Common myeloid progenitor, CD34-positive (primary cell): ENCODE data around the gene RNF182.

ENCODE experiments used
- CTCF ChIA-PET: fragments of 350-600 bp; sonication (Branson Sonifier 250); formaldehyde crosslinking; loops from one replicate; lab custom pipeline; 2021; ENCODE audit warnings: antibody characterized with exemption; lab: Charles Lee
- POLR2A ChIA-PET: fragments of 350-600 bp; sonication (Branson Sonifier 250); formaldehyde crosslinking; loops from one replicate; lab custom pipeline; 2021; ENCODE audit warnings: antibody characterized with exemption; lab: Charles Lee
- DNase-seq, 3 donors: peaks; one replicate each; pipeline versions ENCODE4 v3.0.0 to v3.0.0-alpha.2; 2013
- H3K27ac ChIP-seq, 2 experiments: 1 replicate in 1 of 2; 2 replicates in 1 of 2; pipeline ENCODE4 v1.7.0; 2013; ENCODE audit warnings: inconsistent platforms in 2 of 2, low read length in 2 of 2, mild to moderate bottlenecking in 2 of 2, low read depth in 1 of 2, moderate library complexity in 1 of 2; ENCODE audit not compliant: severe bottlenecking in 2 of 2, insufficient read depth in 1 of 2, poor library complexity in 1 of 2
- H3K27me3 ChIP-seq, 5 experiments: replicated peaks in 2 of 5; 1 replicate in 3 of 5; 2 replicates in 2 of 5; pipeline versions ENCODE4 v1.6.1 to v1.7.0; 2013; ENCODE audit warnings: low read length in 4 of 5, mild to moderate bottlenecking in 2 of 5, moderate library complexity in 2 of 5, inconsistent platforms in 1 of 5; ENCODE audit not compliant: insufficient read depth in 5 of 5, control insufficient read depth in 4 of 5
- H3K36me3 ChIP-seq, 4 experiments: 1 replicate in 2 of 4; 2 replicates in 2 of 4; pipeline versions ENCODE4 v1.6.1 to v1.7.0; 2013; ENCODE audit warnings: low read length in 3 of 4, control low read depth in 1 of 4, mild to moderate bottlenecking in 1 of 4; ENCODE audit not compliant: control insufficient read depth in 4 of 4, insufficient read depth in 4 of 4
- H3K4me1 ChIP-seq, 4 experiments: 1 replicate in 3 of 4; 2 replicates in 1 of 4; pipeline versions ENCODE4 v1.6.1 to v1.7.1; 2013; ENCODE audit warnings: low read length in 3 of 4, mild to moderate bottlenecking in 3 of 4, control low read depth in 1 of 4, inconsistent platforms in 1 of 4, moderate library complexity in 1 of 4; ENCODE audit not compliant: control insufficient read depth in 4 of 4, insufficient read depth in 4 of 4; ENCODE audit errors: control extremely low read depth in 1 of 4
- H3K4me3 ChIP-seq, 7 experiments: 1 replicate in 4 of 7; 2 replicates in 3 of 7; pipeline versions ENCODE4 v1.5.1 to v1.7.0; 2013; ENCODE audit warnings: mild to moderate bottlenecking in 7 of 7, low read length in 6 of 7, moderate library complexity in 6 of 7, inconsistent platforms in 2 of 7, low read depth in 2 of 7, control low read depth in 1 of 7; ENCODE audit not compliant: insufficient read depth in 4 of 7, control insufficient read depth in 1 of 7; ENCODE audit errors: extremely low read depth in 1 of 7
- H3K9me3 ChIP-seq, 5 experiments: 1 replicate in 4 of 5; 2 replicates in 1 of 5; pipeline versions ENCODE4 v1.6.1 to v1.7.1; 2013; ENCODE audit warnings: low read length in 4 of 5, mild to moderate bottlenecking in 2 of 5, inconsistent platforms in 1 of 5, low read depth in 1 of 5, moderate library complexity in 1 of 5; ENCODE audit not compliant: control insufficient read depth in 4 of 5, insufficient read depth in 2 of 5; ENCODE audit errors: control extremely low read depth in 1 of 5
- WGBS: methylation state at CpG from one replicate; pipeline ENCODE4 v1.1.5; 2013; ENCODE audit not compliant: insufficient coverage; 5-methylcytosine and 5-hydroxymethylcytosine counted together

RNF182 gene

GRCh38 chr6:13978102-13978640 is 53.4 kb downstream of the RNF182 start:
- CTCF ChIA-PET: interaction anchor here (1.1 to 1.4 kb wide), 2 partner anchors 9 to 11 kb away, joined by 3 to 4 read pairs; no protein-coding TSS in a partner anchor
- Histone ChIP-seq H3K9me3 (peaks cover 0 to 8% (median 3%) of the 10 kb centered on the region in 5 experiments), H3K27me3 (peaks cover 0 to 6% (median 1%) of the 10 kb centered on the region in 5 experiments), H3K4me3 (no peak overlapping the region), H3K36me3 (no peaks in the 10 kb centered on the region), H3K4me1 (no peaks in the 10 kb centered on the region), H3K27ac (no peak overlapping the region)
- DNase-seq: no peak
- POLR2A ChIA-PET: no interaction called here
- 100% methylated on average over 1 of the region's 6 CpGs for WGBS

DNA sequence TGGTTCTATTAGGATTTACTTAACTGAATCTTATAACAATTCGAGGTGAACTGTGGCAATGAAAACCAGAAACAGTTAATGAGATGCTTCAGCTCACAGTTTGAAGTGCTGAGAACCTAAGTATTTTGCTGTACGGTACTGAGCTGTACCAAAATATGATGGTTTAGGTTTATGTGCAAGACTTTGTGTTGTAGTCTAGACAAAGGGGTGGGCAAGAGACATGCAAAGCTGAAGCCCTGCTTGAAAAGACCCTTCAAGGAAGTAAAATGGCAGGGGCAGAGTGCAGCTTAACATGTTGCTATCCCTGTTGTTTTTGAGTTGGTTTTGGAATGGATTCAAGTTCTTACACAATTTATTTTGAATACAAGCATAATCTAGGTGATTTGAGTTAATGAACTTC is 54.0 kb downstream of the RNF182 start:
- WGBS: 100% methylated on average over 1 of the region's 2 CpGs
- DNase-seq: no peak
- H3K4me1 ChIP-seq: no peaks in the 10 kb centered on the region
- ChIA-PET POLR2A (no interaction called here), CTCF (interaction anchor here (1.1 kb wide), 1 partner anchor 8 kb away, joined by 3 read pairs; no protein-coding TSS in a partner anchor)
- H3K27ac ChIP-seq: no peak overlapping the region
- no peaks in the 10 kb centered on the region for H3K36me3 ChIP-seq
- H3K27me3 ChIP-seq: peaks cover 0 to 6% (median 2%) of the 10 kb centered on the region in 5 experiments
- peaks cover 0 to 3% (median 0%) of the 10 kb centered on the region in 5 experiments for H3K9me3 ChIP-seq
- H3K4me3 ChIP-seq: no peak overlapping the region

DNA sequence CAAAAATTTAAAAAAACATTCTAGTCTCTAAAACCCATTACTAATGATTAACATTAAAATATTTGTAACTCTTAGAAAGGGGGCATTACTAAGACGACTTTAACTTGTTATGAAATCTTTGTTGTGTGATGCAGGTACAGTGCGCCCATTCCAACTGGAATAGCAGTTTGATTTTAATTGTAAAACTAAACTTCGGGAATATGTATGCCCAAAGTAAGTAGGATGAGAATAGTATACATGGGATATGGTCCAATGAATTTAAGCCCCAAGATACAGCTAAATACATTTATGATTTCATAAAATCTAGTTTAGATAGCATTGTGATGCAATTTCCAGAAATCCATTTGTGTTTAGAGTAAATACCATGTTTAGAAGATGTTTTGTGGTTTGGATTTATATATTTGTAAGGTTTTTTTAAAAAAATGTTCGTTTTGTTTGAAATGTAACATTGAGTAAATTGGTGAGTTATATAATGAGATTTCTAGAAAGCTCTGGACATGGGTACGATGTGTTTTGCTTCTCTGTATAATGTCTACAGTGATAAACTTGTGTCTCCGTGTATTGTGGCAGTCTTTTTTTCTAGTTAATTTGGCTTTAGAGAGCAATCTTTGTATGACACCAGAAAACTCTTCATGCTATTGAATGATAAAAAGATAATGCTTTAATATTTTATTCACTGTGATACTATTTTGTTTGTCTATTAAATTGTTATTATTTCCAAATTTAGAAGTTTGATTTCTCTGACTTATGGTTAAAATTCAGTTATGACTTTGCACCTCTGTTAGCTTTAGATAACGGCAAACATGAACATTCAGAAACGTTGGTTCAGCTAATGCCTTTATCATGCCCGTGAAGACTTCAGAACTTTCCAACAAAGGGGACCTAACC is 54.8 kb downstream of the RNF182 start:
- H3K36me3 ChIP-seq: no peaks in the 10 kb centered on the region
- H3K27me3 ChIP-seq: peaks cover 0 to 6% (median 2%) of the 10 kb centered on the region in 5 experiments
- WGBS: 94% methylated on average over 3 of the region's 9 CpGs
- peak overlapping the region in 1 of 2 experiments; percentile 72 for H3K27ac ChIP-seq
- DNase-seq: peak; percentile 14 to 68 (median 32)
- no peak overlapping the region for H3K4me3 ChIP-seq
- no peaks in the 10 kb centered on the region for H3K4me1 ChIP-seq
- POLR2A ChIA-PET: no interaction called here
- H3K9me3 ChIP-seq: no peaks in the 10 kb centered on the region
- CTCF ChIA-PET: no interaction called here

- CTCF ChIA-PET: no interaction called here
- DNase-seq: no peak
- Histone ChIP-seq H3K27ac (no peak overlapping the region), H3K9me3 (no peaks in the 10 kb centered on the region), H3K4me3 (no peak overlapping the region), H3K27me3 (peaks cover 0 to 3% (median 1%) of the 10 kb centered on the region in 5 experiments), H3K36me3 (no peaks in the 10 kb centered on the region), H3K4me1 (peaks cover 0 to 2% (median under 1%) of the 10 kb centered on the region in 4 experiments)
- 67% methylated on average over 3 of the region's 4 CpGs for WGBS
- POLR2A ChIA-PET: no interaction called here
Observed at GRCh38 chr6:13980534-13980933, 55.8 kb downstream of the RNF182 start.

DNA sequence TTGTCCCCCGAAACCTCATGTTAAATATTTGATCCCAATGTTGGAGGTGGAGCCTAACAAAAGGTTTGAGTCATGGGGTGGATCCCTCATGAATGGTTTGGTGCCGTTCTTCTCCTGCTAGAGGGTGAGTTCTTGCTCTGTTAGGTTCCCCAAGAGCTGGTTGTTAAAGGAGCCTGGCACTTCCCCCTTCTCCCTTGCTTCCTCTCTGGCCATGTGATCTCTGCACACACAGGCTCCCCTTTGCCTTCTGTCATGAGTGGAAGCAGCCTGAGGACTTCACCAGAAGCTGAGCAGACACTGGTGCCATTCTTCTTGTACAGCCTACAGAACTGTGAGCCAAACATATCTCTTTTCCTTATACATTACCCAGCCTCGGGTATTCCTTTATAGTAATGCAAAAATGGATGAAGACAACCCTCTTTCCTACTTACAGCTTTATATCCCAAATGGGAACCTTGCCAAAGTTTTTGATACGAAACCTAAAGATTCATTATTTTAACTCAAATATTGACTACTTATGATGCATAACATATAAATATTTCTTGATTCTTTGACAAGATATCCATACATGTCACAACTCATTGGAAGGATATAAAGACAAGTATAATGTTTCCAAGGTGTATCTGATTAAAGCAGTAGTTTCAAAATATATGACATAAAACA is 61.0 kb downstream of the RNF182 start:
- no peak overlapping the region for H3K4me3 ChIP-seq
- ChIA-PET CTCF (interaction anchor here (0.7 kb wide), 1 partner anchor 36 kb away, joined by 3 read pairs; no protein-coding TSS in a partner anchor), POLR2A (no interaction called here)
- WGBS: 50% methylated on average over 2 of the region's 4 CpGs
- H3K4me1 ChIP-seq: peaks cover 0 to 3% (median 1%) of the 10 kb centered on the region in 4 experiments
- no peaks in the 10 kb centered on the region for H3K36me3 ChIP-seq
- no peaks in the 10 kb centered on the region for H3K9me3 ChIP-seq
- H3K27ac ChIP-seq: no peak overlapping the region
- H3K27me3 ChIP-seq: peaks cover 0 to 2% (median 0%) of the 10 kb centered on the region in 5 experiments
- peak in 2 of 3 donors; percentile 19 to 40 for DNase-seq

DNA sequence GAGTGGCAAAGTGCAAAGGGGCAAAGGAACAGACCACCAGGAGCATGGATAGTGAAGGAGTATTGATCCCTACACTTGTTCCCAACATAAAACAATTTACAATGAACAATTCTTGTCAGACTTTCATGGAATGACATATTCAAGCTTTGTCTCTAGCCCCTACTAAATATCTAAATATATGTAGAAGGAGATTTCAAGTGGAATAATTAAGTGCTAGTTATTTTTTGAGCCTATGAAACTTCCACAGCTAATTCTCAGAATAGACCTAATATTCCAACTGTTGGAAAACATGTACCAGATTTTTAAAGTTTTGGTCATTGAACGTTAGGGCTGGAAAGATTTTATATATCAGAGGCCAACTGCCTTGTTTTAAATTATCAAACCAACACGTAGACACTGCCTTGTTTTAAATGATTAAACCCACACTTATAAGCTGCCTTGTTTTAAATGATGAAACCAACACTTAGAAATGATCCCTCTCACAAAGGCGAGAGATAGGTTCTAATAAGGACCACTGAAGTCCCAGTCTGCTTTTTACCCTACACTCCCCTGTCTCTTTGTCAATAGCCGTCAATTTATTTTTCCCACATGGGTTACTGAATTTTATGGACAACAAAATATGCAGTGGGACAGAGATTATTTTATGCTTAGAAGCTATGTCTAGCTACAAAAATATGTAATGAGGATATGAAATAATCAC is 62.1 kb downstream of the RNF182 start:
- Histone ChIP-seq H3K27me3 (peaks cover 0 to 2% (median 0%) of the 10 kb centered on the region in 5 experiments), H3K4me3 (no peak overlapping the region), H3K36me3 (no peaks in the 10 kb centered on the region), H3K9me3 (no peaks in the 10 kb centered on the region), H3K27ac (peak overlapping the region in 1 of 2 experiments; percentile 59), H3K4me1 (peaks cover 0 to 3% (median 1%) of the 10 kb centered on the region in 4 experiments)
- POLR2A ChIA-PET: no interaction called here
- whole genome bisulfite sequencing: 100% methylated on average over 2 of the region's 4 CpGs
- CTCF ChIA-PET: interaction anchor here (0.9 to 1.6 kb wide), 2 partner anchors 9 to 47 kb away, joined by 3 to 4 read pairs; no protein-coding TSS in a partner anchor
- DNase-seq: no peak
